AG04450 (cell line): ENCODE data around the gene NID1. TPM values are rescaled to one million over a fixed set of nuclear protein-coding genes. Genes with fewer than 3 reads are reported as not detected.

Experiments
- CTCF ChIA-PET: fragments of 300-600, 350-600 bp; formaldehyde crosslinking; extraction: SDS; loops from one replicate; lab custom pipeline; 2022; ENCODE audit warnings: antibody characterized with exemption, inconsistent platforms; lab: Charles Lee
- POLR2A ChIA-PET: fragments of 350-600 bp; formaldehyde crosslinking; extraction: SDS; loops from one replicate; lab custom pipeline; 2021; ENCODE audit warnings: antibody characterized with exemption, inconsistent platforms; lab: Yijun Ruan, JAX
- DNase-seq: peaks from one replicate; pipeline ENCODE4 v3.0.0-alpha.2; 2011; ENCODE audit warnings: low read depth, low spot score
- H3K27ac ChIP-seq: one replicate; pipeline ENCODE4 v1.5.1; 2012; ENCODE audit warnings: low read depth, low read length, control low read depth
- H3K27me3 ChIP-seq: one replicate; pipeline ENCODE4 v1.6.0; 2012; ENCODE audit warnings: low read length; ENCODE audit not compliant: control insufficient read depth, insufficient read depth
- H3K4me3 ChIP-seq: 2 replicates; pipeline ENCODE4 v1.5.1; 2011; ENCODE audit warnings: mild to moderate bottlenecking, low read depth, low read length, control low read depth
- H3K9me3 ChIP-seq: 2 replicates; pipeline ENCODE4 v1.5.1; 2012; ENCODE audit warnings: low read length; ENCODE audit not compliant: control insufficient read depth, insufficient read depth
- CTCF ChIP-seq: IDR thresholded peaks from 2 replicates; pipeline ENCODE4 v1.5.1; 2011; ENCODE audit warnings: low read depth, low read length, control low read depth, inconsistent platforms
- polyA plus RNA-seq: library from polyadenylated mRNA; depleted of rRNA; stranded (reverse); fragments of >200 nt; gene quantifications from 2 replicates; pipeline ENCODE4 v1.2.3, GENCODE V29; 2011

NID1 gene
- polyA plus RNA-seq, 1 experiment: 137 TPM

- peaks cover 3% of the 10 kb centered on the region; the same call in 1 of the 2 replicates for H3K9me3 ChIP-seq
- TF ChIP-seq CTCF: no peak
- H3K27ac ChIP-seq: no peak overlapping the region
- ChIA-PET CTCF (interaction anchor here (0.9 to 1.1 kb wide), 2 partner anchors 9 to 87 kb away, joined by 3 read pairs; no protein-coding TSS in a partner anchor), POLR2A (no interaction called here)
- no peak for DNase-seq
- H3K4me3 ChIP-seq: no peak overlapping the region
- H3K27me3 ChIP-seq: no peaks in the 10 kb centered on the region
Observed at GRCh38 chr1:236058141-236058934, 6.6 kb downstream of the NID1 start.

- Histone ChIP-seq H3K9me3 (peaks cover 3% of the 10 kb centered on the region; the same call in 1 of the 2 replicates), H3K27me3 (no peaks in the 10 kb centered on the region), H3K4me3 (no peak overlapping the region), H3K27ac (no peak overlapping the region)
- TF ChIP-seq CTCF: no peak
- DNase-seq: no peak
- ChIA-PET CTCF (interaction anchor here (0.9 to 1.1 kb wide), 2 partner anchors 10 to 86 kb away, joined by 3 read pairs; no protein-coding TSS in a partner anchor), POLR2A (no interaction called here)
Observed at GRCh38 chr1:236057546-236057945, 7.3 kb downstream of the NID1 start.

- Histone ChIP-seq H3K27me3 (no peaks in the 10 kb centered on the region), H3K27ac (no peak overlapping the region), H3K4me3 (no peak overlapping the region), H3K9me3 (peaks cover 3% of the 10 kb centered on the region; the same call in 1 of the 2 replicates)
- TF ChIP-seq CTCF: peak; percentile 12; the same call in 1 of the 2 replicates
- ChIA-PET CTCF (interaction anchor here (0.5 to 2.3 kb wide), 7 partner anchors 10 to 548 kb away, joined by 3 to 6 read pairs (median 3); partner anchors contain the start of gene NID1), POLR2A (no interaction called here)
- no peak for DNase-seq
Observed at GRCh38 chr1:236052232-236052993, 12.5 kb downstream of the NID1 start.

- peaks cover 3% of the 10 kb centered on the region; the same call in 1 of the 2 replicates for H3K9me3 ChIP-seq
- DNase-seq: no peak
- no peak overlapping the region for H3K4me3 ChIP-seq
- ChIA-PET CTCF (interaction anchor here (0.6 to 0.9 kb wide), 3 partner anchors 12 to 79 kb away, joined by 3 to 4 read pairs (median 3); partner anchors contain the start of gene NID1), POLR2A (no interaction called here)
- no peak overlapping the region for H3K27ac ChIP-seq
- H3K27me3 ChIP-seq: no peaks in the 10 kb centered on the region
- no peak for TF ChIP-seq CTCF
Observed at GRCh38 chr1:236051242-236051791, 13.6 kb downstream of the NID1 start.
